Esophagus (tissue), 2 donors: ENCODE data around the gene LRP1B. TPM values are rescaled to one million over a fixed set of nuclear protein-coding genes. Genes with fewer than 3 reads are reported as not detected.

Source experiments
- H3K27ac ChIP-seq, 2 donors: one replicate each; pipeline ENCODE4 v1.5.1; 2013; ENCODE audit warnings: low read depth in 2 of 2, mild to moderate bottlenecking in 2 of 2, inconsistent platforms in 1 of 2, low read length in 1 of 2, moderate library complexity in 1 of 2
- H3K27me3 ChIP-seq, 2 donors: one replicate each; pipeline ENCODE4 v1.6.1; 2013; ENCODE audit warnings: low read length in 2 of 2, control low read depth in 1 of 2, mild to moderate bottlenecking in 1 of 2; ENCODE audit not compliant: insufficient read depth in 2 of 2, control insufficient read depth in 1 of 2
- H3K36me3 ChIP-seq, 2 donors: one replicate each; pipeline ENCODE4 v1.6.1; 2013; ENCODE audit warnings: low read length in 1 of 2; ENCODE audit not compliant: control insufficient read depth in 2 of 2, insufficient read depth in 2 of 2
- H3K4me1 ChIP-seq, 2 donors: one replicate each; pipeline ENCODE4 v1.6.1; 2013; ENCODE audit warnings: low read length in 1 of 2; ENCODE audit not compliant: control insufficient read depth in 2 of 2, insufficient read depth in 2 of 2
- H3K4me3 ChIP-seq, 2 donors: one replicate each; pipeline ENCODE4 v1.5.1; 2013; ENCODE audit warnings: low read length in 2 of 2, mild to moderate bottlenecking in 2 of 2, low read depth in 1 of 2, moderate library complexity in 1 of 2
- H3K9me3 ChIP-seq, 2 donors: one replicate each; pipeline ENCODE4 v1.6.1; 2013; ENCODE audit warnings: mild to moderate bottlenecking in 2 of 2, low read depth in 1 of 2, low read length in 1 of 2, moderate library complexity in 1 of 2; ENCODE audit not compliant: control insufficient read depth in 2 of 2, insufficient read depth in 1 of 2
- WGBS, 2 donors: extraction: QIAGEN DNeasy Blood & Tissue Kit; methylation state at CpG; one replicate each; pipeline ENCODE4 v1.1.7; 2013; 5-methylcytosine and 5-hydroxymethylcytosine counted together
- polyA plus RNA-seq, 2 donors: library from polyadenylated mRNA; stranded (reverse); fragments of 200-250 nt; gene quantifications; one replicate each; pipeline ENCODE4 v1.2.3, GENCODE V29; 2013
- donor health status: healthy with polysubstance abuse.
- donor health status: Bipolar disorder and iron deficiency.

The LRP1B gene
- polyA plus RNA-seq, 2 donors: 0.02 to 0.10 TPM

GRCh38 chr2:140274891-140275290 lies 1855.9 kb downstream of the LRP1B start:
- H3K4me3 ChIP-seq: no peak overlapping the region
- H3K9me3 ChIP-seq: no peaks in the 10 kb centered on the region
- no peaks in the 10 kb centered on the region for H3K4me1 ChIP-seq
- 57 to 64% methylated on average over 5 of the region's 5 CpGs for WGBS, 2 donors
- H3K27me3 ChIP-seq: no peaks in the 10 kb centered on the region
- no peaks in the 10 kb centered on the region for H3K36me3 ChIP-seq
- no peak overlapping the region for H3K27ac ChIP-seq

- 89 to 99% methylated on average over 2 of the region's 2 CpGs for WGBS, 2 donors
- H3K27me3 ChIP-seq: no peaks in the 10 kb centered on the region
- H3K9me3 ChIP-seq: no peaks in the 10 kb centered on the region
Observed at GRCh38 chr2:140273958-140274357, 1856.9 kb downstream of the LRP1B start.

GRCh38 chr2:140273408-140273807 lies 1857.4 kb downstream of the LRP1B start:
- H3K4me3 ChIP-seq: no peak overlapping the region
- H3K9me3 ChIP-seq: no peaks in the 10 kb centered on the region
- H3K27me3 ChIP-seq: no peaks in the 10 kb centered on the region
- H3K36me3 ChIP-seq: no peaks in the 10 kb centered on the region
- 83 to 88% methylated on average over 4 of the region's 4 CpGs for WGBS, 2 donors
- no peaks in the 10 kb centered on the region for H3K4me1 ChIP-seq
- H3K27ac ChIP-seq: no peak overlapping the region

More at GRCh38 chr2:140273958-140274357, 1856.9 kb downstream of the LRP1B start:
- Histone ChIP-seq H3K27ac (no peak overlapping the region), H3K4me1 (no peaks in the 10 kb centered on the region), H3K36me3 (no peaks in the 10 kb centered on the region), H3K4me3 (no peak overlapping the region)

GRCh38 chr2:140270224-140270623 lies 1860.6 kb downstream of the LRP1B start:
- WGBS, 2 donors: 63 to 67% methylated on average over 1 of the region's 1 CpG
- H3K27me3 ChIP-seq: no peaks in the 10 kb centered on the region
- H3K9me3 ChIP-seq: no peaks in the 10 kb centered on the region
- no peaks in the 10 kb centered on the region for H3K4me1 ChIP-seq
- H3K27ac ChIP-seq: no peak overlapping the region
- no peak overlapping the region for H3K4me3 ChIP-seq
- no peaks in the 10 kb centered on the region for H3K36me3 ChIP-seq

GRCh38 chr2:140269000-140269399 lies 1861.8 kb downstream of the LRP1B start:
- Histone ChIP-seq H3K27ac (no peak overlapping the region), H3K4me1 (no peaks in the 10 kb centered on the region), H3K36me3 (no peaks in the 10 kb centered on the region), H3K9me3 (no peaks in the 10 kb centered on the region), H3K4me3 (no peak overlapping the region), H3K27me3 (no peaks in the 10 kb centered on the region)
- 82% methylated on average over 7 of the region's 7 CpGs for WGBS, 2 donors

- H3K9me3 ChIP-seq: no peaks in the 10 kb centered on the region
- WGBS, 2 donors: 82 to 84% methylated on average over 6 of the region's 6 CpGs
- H3K4me3 ChIP-seq: no peak overlapping the region
- no peaks in the 10 kb centered on the region for H3K27me3 ChIP-seq
- no peaks in the 10 kb centered on the region for H3K4me1 ChIP-seq
- H3K36me3 ChIP-seq: no peaks in the 10 kb centered on the region
- no peak overlapping the region for H3K27ac ChIP-seq
Observed at GRCh38 chr2:140262908-140263307, 1867.9 kb downstream of the LRP1B start.

GRCh38 chr2:140257692-140258300 lies 1873.0 kb downstream of the LRP1B start:
- Histone ChIP-seq H3K36me3 (no peaks in the 10 kb centered on the region), H3K9me3 (no peaks in the 10 kb centered on the region), H3K27me3 (no peaks in the 10 kb centered on the region), H3K4me1 (no peaks in the 10 kb centered on the region), H3K4me3 (no peak overlapping the region), H3K27ac (no peak overlapping the region)
- 49 to 57% methylated on average over 2 of the region's 2 CpGs for WGBS, 2 donors

GRCh38 chr2:140256080-140256479 lies 1874.7 kb downstream of the LRP1B start:
- no peaks in the 10 kb centered on the region for H3K9me3 ChIP-seq

GRCh38 chr2:140249821-140250220 lies 1881.0 kb downstream of the LRP1B start:
- WGBS, 2 donors: 62 to 66% methylated on average over 4 of the region's 4 CpGs
- H3K4me3 ChIP-seq: no peak overlapping the region
- no peaks in the 10 kb centered on the region for H3K4me1 ChIP-seq
- H3K36me3 ChIP-seq: no peaks in the 10 kb centered on the region
- no peaks in the 10 kb centered on the region for H3K27me3 ChIP-seq
- no peak overlapping the region for H3K27ac ChIP-seq
- no peaks in the 10 kb centered on the region for H3K9me3 ChIP-seq

More at GRCh38 chr2:140256080-140256479, 1874.7 kb downstream of the LRP1B start:
- 37 to 38% methylated on average over 3 of the region's 3 CpGs for WGBS, 2 donors
- no peaks in the 10 kb centered on the region for H3K36me3 ChIP-seq
- H3K27me3 ChIP-seq: no peaks in the 10 kb centered on the region
- H3K4me3 ChIP-seq: no peak overlapping the region
- H3K27ac ChIP-seq: no peak overlapping the region
- H3K4me1 ChIP-seq: no peaks in the 10 kb centered on the region

GRCh38 chr2:140248623-140249022 lies 1882.2 kb downstream of the LRP1B start:
- no peak overlapping the region for H3K27ac ChIP-seq
- WGBS, 2 donors: 31 to 39% methylated on average over 2 of the region's 2 CpGs
- H3K4me1 ChIP-seq: no peaks in the 10 kb centered on the region
- no peak overlapping the region for H3K4me3 ChIP-seq
- no peaks in the 10 kb centered on the region for H3K27me3 ChIP-seq
- no peaks in the 10 kb centered on the region for H3K9me3 ChIP-seq
- no peaks in the 10 kb centered on the region for H3K36me3 ChIP-seq
